ENCODE measurements around the gene SERPINB6.

DNA sequence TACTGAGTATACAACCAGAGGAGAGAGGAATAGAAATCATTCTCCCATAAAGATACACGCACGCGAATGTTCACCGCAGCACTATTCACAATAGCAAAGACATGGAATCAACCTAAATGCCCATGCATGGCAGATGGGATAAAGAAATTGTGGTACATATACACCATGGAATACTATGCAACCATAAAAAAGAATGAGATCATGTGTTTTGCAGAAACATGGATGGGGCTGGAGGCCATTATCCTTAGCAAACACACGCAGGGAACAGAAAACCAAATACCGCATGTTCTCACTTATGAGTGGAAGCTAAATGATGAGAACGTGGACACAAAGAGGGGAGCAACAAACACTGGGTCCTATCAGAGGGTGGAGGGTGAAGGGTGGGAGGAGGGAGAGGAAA is 3.4 kb downstream of the SERPINB6 start:
- TF ChIP-seq, protein P1, sequence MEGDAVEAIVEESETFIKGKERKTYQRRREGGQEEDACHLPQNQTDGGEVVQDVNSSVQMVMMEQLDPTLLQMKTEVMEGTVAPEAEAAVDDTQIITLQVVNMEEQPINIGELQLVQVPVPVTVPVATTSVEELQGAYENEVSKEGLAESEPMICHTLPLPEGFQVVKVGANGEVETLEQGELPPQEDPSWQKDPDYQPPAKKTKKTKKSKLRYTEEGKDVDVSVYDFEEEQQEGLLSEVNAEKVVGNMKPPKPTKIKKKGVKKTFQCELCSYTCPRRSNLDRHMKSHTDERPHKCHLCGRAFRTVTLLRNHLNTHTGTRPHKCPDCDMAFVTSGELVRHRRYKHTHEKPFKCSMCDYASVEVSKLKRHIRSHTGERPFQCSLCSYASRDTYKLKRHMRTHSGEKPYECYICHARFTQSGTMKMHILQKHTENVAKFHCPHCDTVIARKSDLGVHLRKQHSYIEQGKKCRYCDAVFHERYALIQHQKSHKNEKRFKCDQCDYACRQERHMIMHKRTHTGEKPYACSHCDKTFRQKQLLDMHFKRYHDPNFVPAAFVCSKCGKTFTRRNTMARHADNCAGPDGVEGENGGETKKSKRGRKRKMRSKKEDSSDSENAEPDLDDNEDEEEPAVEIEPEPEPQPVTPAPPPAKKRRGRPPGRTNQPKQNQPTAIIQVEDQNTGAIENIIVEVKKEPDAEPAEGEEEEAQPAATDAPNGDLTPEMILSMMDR (IDR thresholded peaks at IDR 0.05) = no peak
- TF ChIP-seq, protein P2, sequence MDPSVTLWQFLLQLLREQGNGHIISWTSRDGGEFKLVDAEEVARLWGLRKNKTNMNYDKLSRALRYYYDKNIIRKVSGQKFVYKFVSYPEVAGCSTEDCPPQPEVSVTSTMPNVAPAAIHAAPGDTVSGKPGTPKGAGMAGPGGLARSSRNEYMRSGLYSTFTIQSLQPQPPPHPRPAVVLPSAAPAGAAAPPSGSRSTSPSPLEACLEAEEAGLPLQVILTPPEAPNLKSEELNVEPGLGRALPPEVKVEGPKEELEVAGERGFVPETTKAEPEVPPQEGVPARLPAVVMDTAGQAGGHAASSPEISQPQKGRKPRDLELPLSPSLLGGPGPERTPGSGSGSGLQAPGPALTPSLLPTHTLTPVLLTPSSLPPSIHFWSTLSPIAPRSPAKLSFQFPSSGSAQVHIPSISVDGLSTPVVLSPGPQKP (IDR thresholded peaks at IDR 0.05; ENCODE audit: low read depth, low read length) = no peak
- no peak for TF ChIP-seq ZFP36 (IDR thresholded peaks at IDR 0.05; ENCODE audit: borderline replicate concordance, partially characterized antibody)
- TF ChIP-seq CHD4 (IDR thresholded peaks at IDR 0.05; ENCODE audit: borderline replicate concordance) = no peak
- TF ChIP-seq EHMT2 (IDR thresholded peaks at IDR 0.05; ENCODE audit: low read depth) = no peak
- no peak for TF ChIP-seq SMC3 (IDR thresholded peaks at IDR 0.05)
- TF ChIP-seq, protein P3, sequence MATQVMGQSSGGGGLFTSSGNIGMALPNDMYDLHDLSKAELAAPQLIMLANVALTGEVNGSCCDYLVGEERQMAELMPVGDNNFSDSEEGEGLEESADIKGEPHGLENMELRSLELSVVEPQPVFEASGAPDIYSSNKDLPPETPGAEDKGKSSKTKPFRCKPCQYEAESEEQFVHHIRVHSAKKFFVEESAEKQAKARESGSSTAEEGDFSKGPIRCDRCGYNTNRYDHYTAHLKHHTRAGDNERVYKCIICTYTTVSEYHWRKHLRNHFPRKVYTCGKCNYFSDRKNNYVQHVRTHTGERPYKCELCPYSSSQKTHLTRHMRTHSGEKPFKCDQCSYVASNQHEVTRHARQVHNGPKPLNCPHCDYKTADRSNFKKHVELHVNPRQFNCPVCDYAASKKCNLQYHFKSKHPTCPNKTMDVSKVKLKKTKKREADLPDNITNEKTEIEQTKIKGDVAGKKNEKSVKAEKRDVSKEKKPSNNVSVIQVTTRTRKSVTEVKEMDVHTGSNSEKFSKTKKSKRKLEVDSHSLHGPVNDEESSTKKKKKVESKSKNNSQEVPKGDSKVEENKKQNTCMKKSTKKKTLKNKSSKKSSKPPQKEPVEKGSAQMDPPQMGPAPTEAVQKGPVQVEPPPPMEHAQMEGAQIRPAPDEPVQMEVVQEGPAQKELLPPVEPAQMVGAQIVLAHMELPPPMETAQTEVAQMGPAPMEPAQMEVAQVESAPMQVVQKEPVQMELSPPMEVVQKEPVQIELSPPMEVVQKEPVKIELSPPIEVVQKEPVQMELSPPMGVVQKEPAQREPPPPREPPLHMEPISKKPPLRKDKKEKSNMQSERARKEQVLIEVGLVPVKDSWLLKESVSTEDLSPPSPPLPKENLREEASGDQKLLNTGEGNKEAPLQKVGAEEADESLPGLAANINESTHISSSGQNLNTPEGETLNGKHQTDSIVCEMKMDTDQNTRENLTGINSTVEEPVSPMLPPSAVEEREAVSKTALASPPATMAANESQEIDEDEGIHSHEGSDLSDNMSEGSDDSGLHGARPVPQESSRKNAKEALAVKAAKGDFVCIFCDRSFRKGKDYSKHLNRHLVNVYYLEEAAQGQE (IDR thresholded peaks at IDR 0.05) = no peak
- TF ChIP-seq POLR2A (IDR thresholded peaks at IDR 0.05; ENCODE audit: low read length) = no peak
- TF ChIP-seq RFX5 (IDR thresholded peaks at IDR 0.05) = no peak
- no peak for TF ChIP-seq JUN (IDR thresholded peaks at IDR 0.05)
- TF ChIP-seq MYC (IDR thresholded peaks at IDR 0.05; ENCODE audit: borderline replicate concordance, low read length) = no peak
- TF ChIP-seq RAD21 (conservative IDR thresholded peaks at IDR 0.05 in 1 of 2, IDR thresholded peaks at IDR 0.05 in 1 of 2) = no peak

Measured in A549 (cell line).